HepG2 (cell line): ENCODE results near the gene ANKS3. TPM values are rescaled to one million over a fixed set of nuclear protein-coding genes. Genes with fewer than 3 reads are reported as not detected.
A peak's percentile ranks its signal among the peaks of the same experiment; 100 is the strongest.

Experiments
- ATAC-seq: fragments of 200-7000 bp; cut with Tn5 transposase; 3 replicates; pipeline ENCODE4 v1.9.1; 2020; ENCODE audit warnings: mild to moderate bottlenecking, moderate library complexity
- BruUV-seq: library from RNA; stranded (reverse); fragments of 400-500 nt; replicated peaks from 2 replicates; lab custom pipeline; 2021; lab: Mats Ljungman, UMichigan
- CTCF ChIA-PET: fragments of 300-600 bp; formaldehyde crosslinking; extraction: SDS; loops from one replicate; lab custom pipeline; 2021; ENCODE audit warnings: low total read pairs, inconsistent platforms, low intra/inter-chr PET ratio; lab: Yijun Ruan, JAX
- POLR2A ChIA-PET: fragments of 350-600 bp; sonication (Branson Sonifier 250); formaldehyde crosslinking; loops from one replicate; lab custom pipeline; 2020; ENCODE audit warnings: antibody characterized with exemption, inconsistent platforms; lab: Yijun Ruan, JAX
- DNase-seq: peaks from one replicate; pipeline ENCODE4 v3.0.0-alpha.2; 2015; ENCODE audit warnings: low spot score
- FAIRE-seq: peaks from 3 replicates; lab custom pipeline; 2011; peaks lifted over from hg19 to GRCh38; lab: Jason Lieb, UNC
- H2AFZ ChIP-seq: one replicate; pipeline ENCODE4 v1.6.1; 2011; ENCODE audit warnings: low read length, inconsistent platforms
- H3K27ac ChIP-seq: fragments of 300-600 bp; 3 replicates; pipeline ENCODE4 v1.8.0; 2011; ENCODE audit warnings: mixed run types, mild to moderate bottlenecking, mixed read lengths, low read length, inconsistent platforms; ENCODE audit not compliant: insufficient read depth; ENCODE audit errors: extremely low read length
- H3K27me3 ChIP-seq, 2 experiments: fragments of 200-600 bp in 1 of 2; 2 replicates in 1 of 2; 3 replicates in 1 of 2; pipeline versions ENCODE4 v1.6.0 to v1.8.0; 2011; ENCODE audit warnings: low read length in 2 of 2, mild to moderate bottlenecking in 2 of 2, moderate library complexity in 2 of 2, inconsistent platforms in 1 of 2; ENCODE audit not compliant: insufficient read depth in 2 of 2, control insufficient read depth in 1 of 2
- H3K36me3 ChIP-seq, 2 experiments: fragments of 200-600 bp in 1 of 2; replicated peaks in 1 of 2; 2 replicates in 1 of 2; 3 replicates in 1 of 2; pipeline versions ENCODE4 v1.5.1 to v1.8.0; 2011; ENCODE audit warnings: low read length in 2 of 2, inconsistent platforms in 1 of 2; ENCODE audit not compliant: insufficient read depth in 2 of 2, control insufficient read depth in 1 of 2
- H3K4me1 ChIP-seq: 2 replicates; pipeline ENCODE4 v1.5.1; 2012; ENCODE audit warnings: low read length, inconsistent platforms; ENCODE audit not compliant: insufficient read depth
- H3K4me2 ChIP-seq: 2 replicates; pipeline ENCODE4 v1.6.0; 2011; ENCODE audit warnings: low read depth, low read length, inconsistent platforms
- H3K4me3 ChIP-seq, 3 experiments: fragments of 200-600 bp in 1 of 3; sonication (generic), shearing (Covaris generic) in 1 of 3; replicated peaks in 1 of 3; 2 replicates each; pipeline ENCODE4 v1.5.1; 2011 to 2016; ENCODE audit warnings: low read length in 3 of 3, inconsistent platforms in 2 of 3, low read depth in 2 of 3, mild to moderate bottlenecking in 2 of 3, control low read depth in 1 of 3, mixed read lengths in 1 of 3; ENCODE audit not compliant: insufficient read depth in 1 of 3
- H3K79me2 ChIP-seq: one replicate; pipeline ENCODE4 v1.6.1; 2011; ENCODE audit warnings: low read length, inconsistent platforms; ENCODE audit not compliant: insufficient read depth
- H3K9ac ChIP-seq: 2 replicates; pipeline ENCODE4 v1.6.0; 2011; ENCODE audit warnings: mild to moderate bottlenecking, low read depth, low read length, inconsistent platforms; ENCODE audit not compliant: insufficient read depth
- H3K9me3 ChIP-seq: 2 replicates; pipeline ENCODE4 v1.5.1; 2012; ENCODE audit warnings: mild to moderate bottlenecking, low read length
- H4K20me1 ChIP-seq: 2 replicates; pipeline ENCODE4 v1.6.0; 2011; ENCODE audit warnings: inconsistent platforms, mild to moderate bottlenecking, low read length, moderate library complexity; ENCODE audit not compliant: insufficient read depth
- GMEB1 ChIP-seq: sonication (generic); formaldehyde crosslinking; IDR thresholded peaks from 2 replicates; pipeline ENCODE4 v1.5.1; 2020; ENCODE audit warnings: missing genetic modification reagents, mild to moderate bottlenecking, borderline replicate concordance
- KLF11 ChIP-seq: IDR thresholded peaks from 2 replicates; pipeline ENCODE4 v1.6.1; 2016; ENCODE audit warnings: missing compliant biosample characterization
- ZNF766 ChIP-seq: sonication (generic); formaldehyde crosslinking; IDR thresholded peaks from 2 replicates; pipeline ENCODE4 v1.5.0; 2020; ENCODE audit warnings: missing genetic modification reagents, borderline replicate concordance
- WGBS: methylation state at CpG from one replicate; pipeline ENCODE4 v1.1.6; 2017; ENCODE audit warnings: low lambda C conversion rate; 5-methylcytosine and 5-hydroxymethylcytosine counted together
- in situ Hi-C: cut with HindIII; loops from 2 replicates; pipeline ENCODE4 v1.10.0; 2017; ENCODE audit warnings: low pct_unique_long_range_greater_than_20kb; ENCODE audit not compliant: extremely low pct_ligation_motif_present
- intact Hi-C: fragments of 100-400 bp; cut with micrococcal nuclease; formaldehyde crosslinking; loops from one replicate; pipeline ENCODE4 v1.10.0; 2022; ENCODE audit not compliant: unreplicated experiment
- polyA plus RNA-seq, 8 experiments: library from polyadenylated mRNA; depleted of rRNA in 3 of 8; stranded (reverse) in 7 of 8; unstranded in 1 of 8; fragments of >200 nt; fragmentation: Illumina TruSeq in 4 of 8; extraction: Trizol in 4 of 8; gene quantifications; 2 replicates each; pipeline versions ENCODE4 v1.2.1 to v1.2.3, GENCODE V29; 2011 to 2016; ENCODE audit warnings: low read depth in 4 of 8, missing spikeins in 1 of 8, mixed read lengths in 1 of 8; ENCODE audit not compliant: insufficient read depth in 1 of 8
- total RNA-seq, 5 experiments: library from RNA; depleted of rRNA; stranded (reverse); fragments of >200 nt; fragmentation: Illumina TruSeq; extraction: Trizol; gene quantifications; 2 replicates each; pipeline ENCODE4 v1.2.3, GENCODE V29; 2016; ENCODE audit warnings: low read depth in 1 of 5
- TF ChIP-seq, protein P1 (sequence below): sonication (generic); formaldehyde crosslinking; IDR thresholded peaks from 2 replicates; pipeline ENCODE4 v1.4.0; 2020; ENCODE audit warnings: missing genetic modification reagents
- TF ChIP-seq, protein P2 (sequence below): sonication (generic); formaldehyde crosslinking; IDR thresholded peaks from 2 replicates; pipeline ENCODE4 v1.4.0; 2020; ENCODE audit warnings: missing genetic modification reagents
- TF ChIP-seq, protein P3 (sequence below): IDR thresholded peaks from 2 replicates; pipeline ENCODE4 v1.6.1; 2016

ANKS3 gene
- total and polyA plus RNA-seq, 2 of the 13 experiments (the other 11 are each of a cell fraction or from before 2014, with no cell fraction given) = 11.4 to 15.9 TPM

GRCh38 chr16:4768549-4769305 lies 34.7 kb upstream of the ANKS3 start:
- Histone ChIP-seq H4K20me1 (no peaks in the 10 kb centered on the region), H3K36me3 (peaks cover 2 to 10% of the 10 kb centered on the region in 2 experiments; a peak in 3 of 5 replicates), H3K79me2 (peaks cover 17% of the 10 kb centered on the region), H3K27ac (peak overlapping the region; percentile 77), H3K9me3 (no peaks in the 10 kb centered on the region), H3K9ac (peak overlapping the region; percentile 92), H3K4me3 (peak overlapping the region; percentile 79 to 92 (median 91)), H3K27me3 (no peaks in the 10 kb centered on the region; a peak in 2 of 5 replicates), H2AFZ (peak overlapping the region; percentile 60), H3K4me1 (peaks cover 47% of the 10 kb centered on the region), H3K4me2 (peak overlapping the region; percentile 99)
- DNase-seq = peak; percentile 93
- FAIRE-seq = peak; percentile 71
- WGBS = 2% methylated on average over 32 of the region's 48 CpGs
- no TSS peak for BruUV-seq
- in situ Hi-C loops = no loop called here
- ATAC-seq = peak; percentile 78
- ChIA-PET CTCF (no interaction called here), POLR2A (interaction anchor here (0.6 to 3.1 kb wide), 20 partner anchors 11 to 266 kb away, joined by 3 to 40 read pairs (median 4); partner anchors contain the start of genes ANKS3, DNAAF8, PPL and ROGDI)
- intact Hi-C loops = loop anchor here (2.0 to 5.0 kb wide), 2 partner anchors 49 to 190 kb away; partner anchors contain the start of gene SEC14L5
- TF ChIP-seq, protein P1, sequence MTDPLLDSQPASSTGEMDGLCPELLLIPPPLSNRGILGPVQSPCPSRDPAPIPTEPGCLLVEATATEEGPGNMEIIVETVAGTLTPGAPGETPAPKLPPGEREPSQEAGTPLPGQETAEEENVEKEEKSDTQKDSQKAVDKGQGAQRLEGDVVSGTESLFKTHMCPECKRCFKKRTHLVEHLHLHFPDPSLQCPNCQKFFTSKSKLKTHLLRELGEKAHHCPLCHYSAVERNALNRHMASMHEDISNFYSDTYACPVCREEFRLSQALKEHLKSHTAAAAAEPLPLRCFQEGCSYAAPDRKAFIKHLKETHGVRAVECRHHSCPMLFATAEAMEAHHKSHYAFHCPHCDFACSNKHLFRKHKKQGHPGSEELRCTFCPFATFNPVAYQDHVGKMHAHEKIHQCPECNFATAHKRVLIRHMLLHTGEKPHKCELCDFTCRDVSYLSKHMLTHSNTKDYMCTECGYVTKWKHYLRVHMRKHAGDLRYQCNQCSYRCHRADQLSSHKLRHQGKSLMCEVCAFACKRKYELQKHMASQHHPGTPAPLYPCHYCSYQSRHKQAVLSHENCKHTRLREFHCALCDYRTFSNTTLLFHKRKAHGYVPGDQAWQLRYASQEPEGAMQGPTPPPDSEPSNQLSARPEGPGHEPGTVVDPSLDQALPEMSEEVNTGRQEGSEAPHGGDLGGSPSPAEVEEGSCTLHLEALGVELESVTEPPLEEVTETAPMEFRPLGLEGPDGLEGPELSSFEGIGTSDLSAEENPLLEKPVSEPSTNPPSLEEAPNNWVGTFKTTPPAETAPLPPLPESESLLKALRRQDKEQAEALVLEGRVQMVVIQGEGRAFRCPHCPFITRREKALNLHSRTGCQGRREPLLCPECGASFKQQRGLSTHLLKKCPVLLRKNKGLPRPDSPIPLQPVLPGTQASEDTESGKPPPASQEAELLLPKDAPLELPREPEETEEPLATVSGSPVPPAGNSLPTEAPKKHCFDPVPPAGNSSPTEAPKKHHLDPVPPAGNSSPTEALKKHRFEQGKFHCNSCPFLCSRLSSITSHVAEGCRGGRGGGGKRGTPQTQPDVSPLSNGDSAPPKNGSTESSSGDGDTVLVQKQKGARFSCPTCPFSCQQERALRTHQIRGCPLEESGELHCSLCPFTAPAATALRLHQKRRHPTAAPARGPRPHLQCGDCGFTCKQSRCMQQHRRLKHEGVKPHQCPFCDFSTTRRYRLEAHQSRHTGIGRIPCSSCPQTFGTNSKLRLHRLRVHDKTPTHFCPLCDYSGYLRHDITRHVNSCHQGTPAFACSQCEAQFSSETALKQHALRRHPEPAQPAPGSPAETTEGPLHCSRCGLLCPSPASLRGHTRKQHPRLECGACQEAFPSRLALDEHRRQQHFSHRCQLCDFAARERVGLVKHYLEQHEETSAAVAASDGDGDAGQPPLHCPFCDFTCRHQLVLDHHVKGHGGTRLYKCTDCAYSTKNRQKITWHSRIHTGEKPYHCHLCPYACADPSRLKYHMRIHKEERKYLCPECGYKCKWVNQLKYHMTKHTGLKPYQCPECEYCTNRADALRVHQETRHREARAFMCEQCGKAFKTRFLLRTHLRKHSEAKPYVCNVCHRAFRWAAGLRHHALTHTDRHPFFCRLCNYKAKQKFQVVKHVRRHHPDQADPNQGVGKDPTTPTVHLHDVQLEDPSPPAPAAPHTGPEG (CRISPR knock-in tag) = 0 out of 2 replicates have a peak, but pooled peaks have one; percentile 18
- TF ChIP-seq, protein P2, sequence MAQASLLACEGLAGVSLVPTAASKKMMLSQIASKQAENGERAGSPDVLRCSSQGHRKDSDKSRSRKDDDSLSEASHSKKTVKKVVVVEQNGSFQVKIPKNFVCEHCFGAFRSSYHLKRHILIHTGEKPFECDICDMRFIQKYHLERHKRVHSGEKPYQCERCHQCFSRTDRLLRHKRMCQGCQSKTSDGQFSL (CRISPR knock-in tag) = no peak
- peak; percentile 91; the same call in 1 of the 2 replicates for TF ChIP-seq GMEB1
- TF ChIP-seq, protein P3, sequence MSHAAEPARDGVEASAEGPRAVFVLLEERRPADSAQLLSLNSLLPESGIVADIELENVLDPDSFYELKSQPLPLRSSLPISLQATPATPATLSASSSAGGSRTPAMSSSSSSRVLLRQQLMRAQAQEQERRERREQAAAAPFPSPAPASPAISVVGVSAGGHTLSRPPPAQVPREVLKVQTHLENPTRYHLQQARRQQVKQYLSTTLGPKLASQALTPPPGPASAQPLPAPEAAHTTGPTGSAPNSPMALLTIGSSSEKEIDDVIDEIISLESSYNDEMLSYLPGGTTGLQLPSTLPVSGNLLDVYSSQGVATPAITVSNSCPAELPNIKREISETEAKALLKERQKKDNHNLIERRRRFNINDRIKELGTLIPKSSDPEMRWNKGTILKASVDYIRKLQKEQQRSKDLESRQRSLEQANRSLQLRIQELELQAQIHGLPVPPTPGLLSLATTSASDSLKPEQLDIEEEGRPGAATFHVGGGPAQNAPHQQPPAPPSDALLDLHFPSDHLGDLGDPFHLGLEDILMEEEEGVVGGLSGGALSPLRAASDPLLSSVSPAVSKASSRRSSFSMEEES = peak; percentile 66
- 0 out of 2 replicates have a peak, but pooled peaks have one; percentile 38 for TF ChIP-seq ZNF766 (CRISPR knock-in tag)
- TF ChIP-seq KLF11 = peak; percentile 24; the same call in 1 of the 2 replicates
